Measurements from ENCODE around the gene EXOC3. TPM values are rescaled to one million over a fixed set of nuclear protein-coding genes. Genes with fewer than 3 reads are reported as not detected.

EXOC3 gene
- total and polyA plus RNA-seq, 2 of the 8 experiments (the other 6 are each of a cell fraction or from before 2014, with no cell fraction given): 14.4 to 30.0 TPM

DNA sequence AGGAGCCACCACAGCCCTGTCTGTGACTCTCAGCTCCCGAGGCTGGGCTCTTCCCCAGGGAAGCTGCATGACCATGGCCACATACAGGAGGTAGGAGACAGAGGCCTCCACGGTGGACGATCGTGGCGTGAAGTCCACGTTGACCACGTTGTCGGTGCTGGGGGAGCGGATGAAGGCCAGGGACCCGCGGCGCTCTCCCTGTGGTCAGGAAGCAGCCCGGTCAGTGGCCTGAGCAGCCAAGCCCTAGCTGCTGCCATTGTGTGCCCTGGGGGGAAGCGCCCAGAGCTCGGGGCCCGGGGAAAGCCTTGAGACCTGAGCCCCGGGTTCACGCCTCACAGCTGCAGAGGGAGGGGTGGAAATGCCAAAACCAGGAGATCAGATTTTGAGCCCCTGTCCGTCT is 34.3 kb downstream of the EXOC3 start:
- Histone ChIP-seq H3K4me2 (ENCODE audit: insufficient read depth in 1 of 2, low read depth in 2 of 2, low read length in 2 of 2) (no peak overlapping the region), H3K27me3 (replicated peaks in 1 of 4; ENCODE audit: control insufficient read depth in 3 of 4, extremely low read depth in 1 of 4, insufficient read depth in 3 of 4, low read length in 3 of 4) (peaks cover 13 to 34% (median 27%) of the 10 kb centered on the region in 4 experiments), H3K4me1 (replicated peaks in 1 of 4; ENCODE audit: control insufficient read depth in 3 of 4, insufficient read depth in 4 of 4, low read length in 3 of 4) (peaks cover 0 to 7% (median 4%) of the 10 kb centered on the region in 4 experiments; a peak in 3 of 7 replicates), H3K23me2 (ENCODE audit: low read depth, low read length) (peaks cover 15% of the 10 kb centered on the region; the same call in 1 of the 2 replicates), H2BK12ac (ENCODE audit: low read depth, low read length) (no peak overlapping the region), H3K56ac (replicated peaks; ENCODE audit: insufficient read length, low read depth, low read length) (no peak overlapping the region), H3K9me3 (ENCODE audit: insufficient read depth in 2 of 2, low read depth in 1 of 2, low read length in 1 of 2) (no peaks in the 10 kb centered on the region), H3K23ac (ENCODE audit: insufficient read length) (no peak overlapping the region), H3K36me3 (ENCODE audit: control insufficient read depth in 2 of 4, insufficient read depth in 4 of 4, low read length in 3 of 4) (no peaks in the 10 kb centered on the region), H3K79me1 (ENCODE audit: low read depth, low read length) (no peaks in the 10 kb centered on the region), H2AFZ (ENCODE audit: low read length) (no peak overlapping the region), H2BK120ac (replicated peaks; ENCODE audit: low read depth, low read length) (no peak overlapping the region), H4K20me1 (replicated peaks in 1 of 2; ENCODE audit: control insufficient read depth in 1 of 2, insufficient read depth in 2 of 2, low read length in 2 of 2) (peaks cover 4 to 15% of the 10 kb centered on the region in 2 experiments), H2AK5ac (ENCODE audit: low read depth, low read length) (no peak overlapping the region), H4K91ac (replicated peaks; ENCODE audit: insufficient read length, low read length) (no peak overlapping the region), H3K9ac (replicated peaks in 1 of 4; ENCODE audit: extremely low read depth in 1 of 4, low read depth in 3 of 4, low read length in 3 of 4) (no peak overlapping the region), H2BK20ac (ENCODE audit: low read length) (no peak overlapping the region), H3K4me3 (ENCODE audit: extremely low read depth in 1 of 4, insufficient read depth in 2 of 4, low read depth in 3 of 4, low read length in 4 of 4) (no peak overlapping the region), H2BK5ac (ENCODE audit: low read depth, low read length) (no peak overlapping the region), H3K79me2 (ENCODE audit: control insufficient read depth in 1 of 2, insufficient read depth in 2 of 2, low read length in 2 of 2) (no peaks in the 10 kb centered on the region), H2BK15ac (ENCODE audit: low read length) (peak overlapping the region; percentile 53; the same call in 1 of the 2 replicates), H3K4ac (replicated peaks; ENCODE audit: insufficient read length, low read depth, low read length) (no peak overlapping the region), H3K14ac (ENCODE audit: insufficient read length) (no peak overlapping the region), H4K8ac (ENCODE audit: extremely low read depth, insufficient read depth, low read length) (no peak overlapping the region), H3K18ac (ENCODE audit: extremely low read depth, low read length) (no peak overlapping the region), H4K5ac (ENCODE audit: insufficient read length, low read depth, low read length) (no peak overlapping the region), H3K27ac (ENCODE audit: low read depth, low read length) (no peak overlapping the region)
- ChIA-PET POLR2A (ENCODE audit: partially characterized antibody) (no interaction called here), CTCF (ENCODE audit: partially characterized antibody) (interaction anchor here (1.4 to 1.8 kb wide), 2 partner anchors 31 to 32 kb away, joined by 4 to 6 read pairs; no protein-coding TSS in a partner anchor)
- FAIRE-seq: no peak
- no peak for DNase-seq (ENCODE audit: low read depth in 1 of 2, low spot score in 2 of 2)
- 80% methylated on average over 19 of the region's 19 CpGs; no CpG with 5 or more reads in 1 of the 2 experiments for WGBS, 2 experiments (ENCODE audit: extremely low coverage in 1 of 2, insufficient coverage in 1 of 2, insufficient read length in 1 of 2, insufficient replicate concordance in 2 of 2, low coverage in 1 of 2, low lambda C conversion rate in 2 of 2, missing lambda C conversion rate in 1 of 2)
- TF ChIP-seq CBX5 (IDR thresholded peaks at IDR 0.05; ENCODE audit: low read depth, low read length) (no peak), POLR2AphosphoS5 (IDR thresholded peaks at IDR 0.05; ENCODE audit: low read depth, low read length) (no peak), TEAD4 (IDR thresholded peaks at IDR 0.05; ENCODE audit: low read depth, low read length) (no peak), JUND (IDR thresholded peaks at IDR 0.05; ENCODE audit: low read length) (no peak), HDAC6 (IDR thresholded peaks at IDR 0.05; ENCODE audit: low read depth, low read length) (no peak), CREB1 (IDR thresholded peaks at IDR 0.05) (no peak), SRF (IDR thresholded peaks at IDR 0.05; ENCODE audit: low read depth, low read length) (no peak)
